Mesendoderm (in vitro differentiated cells): ENCODE results near the gene MPZL2.

Experiments used
- DNase-seq: peaks from one replicate; pipeline ENCODE4 v3.0.0; 2013
- H2AK5ac ChIP-seq: 2 replicates; pipeline ENCODE4 v1.6.1; 2013; ENCODE audit warnings: low read length, inconsistent platforms
- H2BK120ac ChIP-seq: 2 replicates; pipeline ENCODE4 v1.6.1; 2013; ENCODE audit warnings: low read depth, mild to moderate bottlenecking, low read length, moderate library complexity, mixed read lengths
- H2BK15ac ChIP-seq: replicated peaks from 2 replicates; pipeline ENCODE4 v1.6.1; 2013; ENCODE audit warnings: low read depth, mild to moderate bottlenecking, moderate library complexity
- H2BK5ac ChIP-seq: 2 replicates; pipeline ENCODE4 v1.6.1; 2013; ENCODE audit warnings: low read length, inconsistent platforms
- H3K18ac ChIP-seq: 2 replicates; pipeline ENCODE4 v1.6.1; 2013; ENCODE audit warnings: mild to moderate bottlenecking, low read length, mixed read lengths
- H3K23ac ChIP-seq: one replicate; pipeline ENCODE4 v1.6.1; 2013; ENCODE audit warnings: low read length
- H3K27ac ChIP-seq: 2 replicates; pipeline ENCODE4 v1.5.1; 2013; ENCODE audit warnings: low read depth, mild to moderate bottlenecking, inconsistent platforms, low read length, moderate library complexity
- H3K27me3 ChIP-seq: 2 replicates; pipeline ENCODE4 v1.6.1; 2013; ENCODE audit warnings: low read length, control low read depth, mild to moderate bottlenecking, inconsistent platforms; ENCODE audit not compliant: insufficient read depth, poor library complexity
- H3K36me3 ChIP-seq: 2 replicates; pipeline ENCODE4 v1.6.1; 2013; ENCODE audit warnings: low read length, inconsistent platforms; ENCODE audit not compliant: control insufficient read depth, insufficient read depth
- H3K4ac ChIP-seq: one replicate; pipeline ENCODE4 v1.6.1; 2013; ENCODE audit warnings: low read depth, mild to moderate bottlenecking, low read length, moderate library complexity
- H3K4me1 ChIP-seq: 2 replicates; pipeline ENCODE4 v1.6.1; 2013; ENCODE audit warnings: low read depth, low read length, inconsistent platforms; ENCODE audit not compliant: control insufficient read depth
- H3K4me2 ChIP-seq: 2 replicates; pipeline ENCODE4 v1.6.1; 2013; ENCODE audit warnings: low read length
- H3K4me3 ChIP-seq: 2 replicates; pipeline ENCODE4 v1.5.1; 2013; ENCODE audit warnings: mild to moderate bottlenecking, low read length
- H3K56ac ChIP-seq: one replicate; pipeline ENCODE4 v1.6.1; 2013; ENCODE audit warnings: low read length
- H3K79me1 ChIP-seq: 2 replicates; pipeline ENCODE4 v1.6.1; 2013; ENCODE audit warnings: low read length, inconsistent platforms
- H3K79me2 ChIP-seq: 2 replicates; pipeline ENCODE4 v1.6.1; 2013; ENCODE audit warnings: mild to moderate bottlenecking, low read length; ENCODE audit not compliant: control insufficient read depth, insufficient read depth
- H3K9ac ChIP-seq: 2 replicates; pipeline ENCODE4 v1.6.1; 2013; ENCODE audit warnings: low read length, inconsistent platforms
- H4K5ac ChIP-seq: one replicate; pipeline ENCODE4 v1.6.1; 2013; ENCODE audit warnings: low read length
- H4K8ac ChIP-seq: one replicate; pipeline ENCODE4 v1.6.1; 2013; ENCODE audit warnings: low read depth, mild to moderate bottlenecking, control low read depth, low read length, moderate library complexity
- WGBS: extraction: QIAGEN DNeasy Blood & Tissue Kit; methylation state at CpG from one replicate; pipeline ENCODE4 v1.1.7; 2013; ENCODE audit warnings: low lambda C conversion rate, missing lambda C conversion rate; ENCODE audit not compliant: insufficient coverage; ENCODE audit errors: extremely low coverage; 5-methylcytosine and 5-hydroxymethylcytosine counted together

The MPZL2 gene

DNA sequence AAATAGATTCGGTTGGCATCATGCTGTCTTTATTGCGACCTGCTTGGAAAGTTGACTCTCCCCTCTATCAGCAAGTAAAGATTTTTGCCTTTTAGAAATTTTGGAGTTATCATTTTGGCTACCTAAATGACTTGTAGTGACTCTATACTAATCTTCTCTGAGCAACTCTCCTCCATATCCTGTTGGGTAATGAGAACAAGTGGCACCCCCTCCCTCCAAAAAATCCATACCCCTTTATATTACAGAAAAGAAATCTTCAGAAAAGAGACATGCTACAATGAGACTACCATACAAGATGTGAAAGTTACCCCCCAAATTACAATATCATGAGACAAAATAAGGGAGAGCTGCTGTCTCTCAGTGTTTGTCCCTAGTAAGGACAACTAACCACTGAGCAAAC is 40.5 kb downstream of the MPZL2 start:
- H2BK5ac ChIP-seq = no peak overlapping the region
- no peak overlapping the region for H3K4ac ChIP-seq
- no peak overlapping the region for H3K4me3 ChIP-seq
- no peak overlapping the region for H3K23ac ChIP-seq
- no peaks in the 10 kb centered on the region for H3K4me1 ChIP-seq
- H3K79me2 ChIP-seq = no peaks in the 10 kb centered on the region
- H2BK15ac ChIP-seq = no peak overlapping the region
- H2BK120ac ChIP-seq = no peak overlapping the region
- no peak overlapping the region for H3K4me2 ChIP-seq
- H3K56ac ChIP-seq = no peak overlapping the region
- no peak overlapping the region for H3K18ac ChIP-seq
- WGBS = no CpG with 5 or more reads among the region's 2 CpGs
- H3K79me1 ChIP-seq = no peaks in the 10 kb centered on the region
- no peak overlapping the region for H3K9ac ChIP-seq
- no peaks in the 10 kb centered on the region for H3K27me3 ChIP-seq
- no peak for DNase-seq
- no peak overlapping the region for H3K27ac ChIP-seq
- no peak overlapping the region for H4K5ac ChIP-seq
- no peak overlapping the region for H4K8ac ChIP-seq
- H2AK5ac ChIP-seq = no peak overlapping the region
- H3K36me3 ChIP-seq = no peaks in the 10 kb centered on the region

- Histone ChIP-seq H3K27ac (no peak overlapping the region), H2BK120ac (no peak overlapping the region), H3K36me3 (no peaks in the 10 kb centered on the region), H3K4ac (no peak overlapping the region), H3K56ac (no peak overlapping the region), H2AK5ac (no peak overlapping the region), H4K5ac (no peak overlapping the region), H3K23ac (no peak overlapping the region), H3K79me1 (no peaks in the 10 kb centered on the region), H3K18ac (no peak overlapping the region), H3K4me3 (no peak overlapping the region), H3K27me3 (no peaks in the 10 kb centered on the region), H3K79me2 (no peaks in the 10 kb centered on the region), H3K4me1 (no peaks in the 10 kb centered on the region), H2BK15ac (no peak overlapping the region), H3K4me2 (no peak overlapping the region), H2BK5ac (no peak overlapping the region), H3K9ac (no peak overlapping the region), H4K8ac (no peak overlapping the region)
- no peak for DNase-seq
- 100% methylated on average over 2 of the region's 4 CpGs for WGBS
Measured at GRCh38 chr11:118222437-118222836, 41.7 kb downstream of the MPZL2 start.

DNA sequence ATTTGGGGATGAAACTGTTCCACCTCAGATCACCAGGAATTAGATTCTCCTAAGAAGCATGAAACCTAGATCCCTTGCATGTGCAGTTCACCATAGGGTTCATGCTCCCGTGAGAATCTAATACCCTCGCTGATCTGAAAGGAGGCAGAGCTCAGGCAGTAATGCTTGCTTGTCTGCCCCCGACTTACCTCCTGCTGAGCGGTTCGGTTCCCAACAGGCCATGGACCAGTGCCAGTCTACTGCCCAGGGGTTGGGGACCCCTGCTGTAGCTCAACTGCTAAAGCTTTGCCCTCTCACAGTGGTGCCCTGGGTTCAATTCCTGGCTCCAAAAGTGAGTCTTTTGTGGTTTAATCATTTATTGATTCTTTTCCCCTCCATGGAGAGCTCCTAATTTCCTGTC is 42.7 kb downstream of the MPZL2 start:
- no peaks in the 10 kb centered on the region for H3K79me1 ChIP-seq
- no peaks in the 10 kb centered on the region for H3K79me2 ChIP-seq
- no peak overlapping the region for H3K4ac ChIP-seq
- no peak overlapping the region for H2BK5ac ChIP-seq
- H3K27ac ChIP-seq = no peak overlapping the region
- no peak overlapping the region for H2BK120ac ChIP-seq
- H3K27me3 ChIP-seq = no peaks in the 10 kb centered on the region
- no CpG with 5 or more reads among the region's 5 CpGs for WGBS
- H2AK5ac ChIP-seq = no peak overlapping the region
- H3K18ac ChIP-seq = no peak overlapping the region
- H3K4me3 ChIP-seq = no peak overlapping the region
- no peak overlapping the region for H3K56ac ChIP-seq
- H4K5ac ChIP-seq = no peak overlapping the region
- H3K23ac ChIP-seq = no peak overlapping the region
- H3K4me2 ChIP-seq = no peak overlapping the region
- H3K9ac ChIP-seq = no peak overlapping the region
- no peak for DNase-seq
- no peaks in the 10 kb centered on the region for H3K4me1 ChIP-seq
- H4K8ac ChIP-seq = no peak overlapping the region
- no peak overlapping the region for H2BK15ac ChIP-seq
- no peaks in the 10 kb centered on the region for H3K36me3 ChIP-seq

DNA sequence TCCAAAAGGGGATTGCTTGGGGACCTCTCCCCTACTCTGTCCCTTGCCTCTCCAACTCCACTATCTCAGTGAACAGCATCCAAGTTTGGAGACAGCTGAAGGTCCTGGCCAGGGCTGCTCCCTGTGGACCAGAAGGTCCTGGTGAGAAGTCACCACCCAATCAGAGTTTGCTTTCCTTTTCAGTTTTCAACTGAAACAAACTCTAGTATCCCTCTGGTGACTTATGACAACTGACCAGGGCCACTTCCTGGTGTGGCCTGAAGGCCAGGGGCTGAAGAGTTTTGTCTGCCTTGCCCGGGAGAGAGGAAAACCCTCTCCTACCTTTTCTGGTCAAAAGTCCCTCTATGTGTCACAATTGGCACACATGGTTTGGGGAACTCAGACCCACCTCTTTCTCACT is 44.4 kb downstream of the MPZL2 start:
- H2AK5ac ChIP-seq = no peak overlapping the region
- H3K79me1 ChIP-seq = no peaks in the 10 kb centered on the region
- no CpG with 5 or more reads among the region's 1 CpG for WGBS
- no peak overlapping the region for H4K8ac ChIP-seq
- no peak overlapping the region for H2BK15ac ChIP-seq
- H2BK120ac ChIP-seq = no peak overlapping the region
- no peaks in the 10 kb centered on the region for H3K79me2 ChIP-seq
- H3K27me3 ChIP-seq = no peaks in the 10 kb centered on the region
- no peak overlapping the region for H3K4me3 ChIP-seq
- no peak overlapping the region for H3K18ac ChIP-seq
- H3K4ac ChIP-seq = no peak overlapping the region
- no peak for DNase-seq
- H3K9ac ChIP-seq = no peak overlapping the region
- no peak overlapping the region for H3K27ac ChIP-seq
- H3K4me1 ChIP-seq = no peaks in the 10 kb centered on the region
- no peak overlapping the region for H2BK5ac ChIP-seq
- H3K56ac ChIP-seq = no peak overlapping the region
- no peak overlapping the region for H3K23ac ChIP-seq
- no peaks in the 10 kb centered on the region for H3K36me3 ChIP-seq
- no peak overlapping the region for H3K4me2 ChIP-seq
- no peak overlapping the region for H4K5ac ChIP-seq

DNA sequence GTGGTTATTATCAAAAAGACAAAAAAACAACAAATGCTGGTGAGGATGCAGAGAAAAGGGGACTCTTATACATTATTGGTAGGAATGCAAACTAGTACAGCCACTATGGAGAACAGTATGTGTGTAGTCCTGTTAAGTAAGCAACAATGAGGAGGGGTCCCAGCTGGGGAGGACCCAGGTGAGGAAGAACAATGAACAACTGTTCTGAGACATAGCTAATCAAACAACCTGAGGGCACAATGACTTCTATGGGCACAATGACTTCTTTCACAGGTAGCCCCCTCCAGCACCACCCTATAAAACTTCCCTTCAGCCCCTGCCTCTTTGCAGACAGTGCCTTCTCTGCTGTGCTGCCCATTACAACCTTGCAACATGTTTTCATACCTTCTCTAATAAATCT is 44.9 kb downstream of the MPZL2 start:
- no peak overlapping the region for H2BK15ac ChIP-seq
- no peaks in the 10 kb centered on the region for H3K79me1 ChIP-seq
- no peak overlapping the region for H2BK5ac ChIP-seq
- H3K79me2 ChIP-seq = no peaks in the 10 kb centered on the region
- no peaks in the 10 kb centered on the region for H3K27me3 ChIP-seq
- no peaks in the 10 kb centered on the region for H3K36me3 ChIP-seq
- H3K56ac ChIP-seq = no peak overlapping the region
- no peak overlapping the region for H4K8ac ChIP-seq
- H3K4me2 ChIP-seq = no peak overlapping the region
- no peak overlapping the region for H2AK5ac ChIP-seq
- H3K27ac ChIP-seq = no peak overlapping the region
- H3K23ac ChIP-seq = no peak overlapping the region
- no peak overlapping the region for H3K4ac ChIP-seq
- no peak overlapping the region for H2BK120ac ChIP-seq
- no peak overlapping the region for H4K5ac ChIP-seq
- H3K4me1 ChIP-seq = no peaks in the 10 kb centered on the region
- DNase-seq = no peak
- H3K18ac ChIP-seq = no peak overlapping the region
- H3K4me3 ChIP-seq = no peak overlapping the region
- no peak overlapping the region for H3K9ac ChIP-seq

DNA sequence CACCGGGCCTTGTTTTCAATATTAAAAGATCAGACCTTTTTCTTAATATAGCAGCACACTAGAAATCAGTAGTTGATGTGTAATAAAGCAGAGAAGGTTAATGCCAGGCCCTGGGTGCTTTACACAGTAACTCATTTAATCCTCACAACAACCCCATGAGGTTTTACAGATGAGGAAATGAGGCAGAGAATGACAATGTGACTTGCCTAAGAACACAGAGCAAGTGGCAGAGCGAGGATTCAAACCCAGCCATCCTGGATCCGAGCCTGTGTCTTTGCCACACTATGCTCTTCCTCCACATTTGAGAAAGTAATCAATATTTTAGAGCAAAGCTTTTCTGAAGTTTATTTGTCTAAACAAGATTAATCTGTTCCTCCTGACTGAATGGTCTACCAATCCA is 46.5 kb downstream of the MPZL2 start:
- Histone ChIP-seq H4K5ac (no peak overlapping the region), H3K9ac (no peak overlapping the region), H3K4me2 (no peak overlapping the region), H3K4me3 (no peak overlapping the region), H3K4me1 (no peaks in the 10 kb centered on the region), H2BK120ac (no peak overlapping the region), H3K27ac (no peak overlapping the region), H3K23ac (no peak overlapping the region), H4K8ac (no peak overlapping the region), H3K4ac (no peak overlapping the region), H3K27me3 (no peaks in the 10 kb centered on the region), H3K79me2 (no peaks in the 10 kb centered on the region), H2BK5ac (no peak overlapping the region), H2AK5ac (no peak overlapping the region), H3K56ac (no peak overlapping the region), H2BK15ac (no peak overlapping the region), H3K36me3 (no peaks in the 10 kb centered on the region), H3K79me1 (no peaks in the 10 kb centered on the region), H3K18ac (no peak overlapping the region)
- DNase-seq = no peak
- no CpG with 5 or more reads among the region's 3 CpGs for WGBS
